HG03432 (cell line): Measurements from ENCODE around the gene KRTDAP.

ENCODE experiments used
- ATAC-seq: cut with Tn5 transposase; IDR thresholded peaks from one replicate; pipeline ENCODE4 v1.9.1; 2021; ENCODE audit warnings: mild to moderate bottlenecking, moderate library complexity; ENCODE audit not compliant: unreplicated experiment

KRTDAP gene

DNA sequence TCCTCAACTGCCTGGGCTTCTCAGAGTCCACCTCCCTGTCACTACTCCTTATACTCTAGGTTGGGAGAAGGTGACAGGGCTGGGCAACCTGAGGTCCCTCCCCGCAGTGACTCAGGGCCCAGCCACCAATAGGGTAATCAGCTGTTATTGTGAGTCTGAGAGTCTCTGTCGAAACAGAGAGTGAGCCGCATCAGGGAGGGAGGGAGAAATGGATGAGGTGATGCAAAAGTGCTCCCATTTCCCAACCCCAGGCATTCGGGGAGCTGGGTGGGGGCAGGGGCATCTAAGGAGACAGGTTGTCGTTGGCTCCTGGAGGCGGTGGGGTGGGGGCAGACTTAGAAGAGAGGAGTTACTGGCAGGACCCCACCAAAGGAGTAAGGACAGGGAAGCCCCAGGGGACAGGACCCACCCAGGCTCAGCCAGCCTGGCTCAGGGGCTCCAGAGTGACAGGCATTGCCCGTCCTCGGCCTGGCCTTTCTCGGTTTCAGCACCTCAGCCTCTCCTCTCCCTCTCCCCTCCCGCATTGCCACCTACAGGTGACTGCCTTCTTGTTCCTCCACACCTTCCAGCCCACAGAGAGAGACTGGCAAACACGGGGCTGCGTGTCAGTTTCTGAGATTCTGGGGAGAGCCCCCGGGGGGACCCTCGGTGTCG lies 23.5 kb upstream of the KRTDAP start, which contains the start of gene DMKN:
TSS of gene DMKN (minus strand) at position 22 of the 654 bp plus-strand sequence. CDS start 174 bp downstream, outside the sequence.
- no peak for ATAC-seq

GRCh38 chr19:35512831-35513627 lies 22.8 kb upstream of the KRTDAP start:
- ATAC-seq, result no peak

GRCh38 chr19:35511337-35511736 lies 21.1 kb upstream of the KRTDAP start:
- no peak for ATAC-seq

GRCh38 chr19:35510626-35510964 lies 20.3 kb upstream of the KRTDAP start:
- ATAC-seq, result no peak

DNA sequence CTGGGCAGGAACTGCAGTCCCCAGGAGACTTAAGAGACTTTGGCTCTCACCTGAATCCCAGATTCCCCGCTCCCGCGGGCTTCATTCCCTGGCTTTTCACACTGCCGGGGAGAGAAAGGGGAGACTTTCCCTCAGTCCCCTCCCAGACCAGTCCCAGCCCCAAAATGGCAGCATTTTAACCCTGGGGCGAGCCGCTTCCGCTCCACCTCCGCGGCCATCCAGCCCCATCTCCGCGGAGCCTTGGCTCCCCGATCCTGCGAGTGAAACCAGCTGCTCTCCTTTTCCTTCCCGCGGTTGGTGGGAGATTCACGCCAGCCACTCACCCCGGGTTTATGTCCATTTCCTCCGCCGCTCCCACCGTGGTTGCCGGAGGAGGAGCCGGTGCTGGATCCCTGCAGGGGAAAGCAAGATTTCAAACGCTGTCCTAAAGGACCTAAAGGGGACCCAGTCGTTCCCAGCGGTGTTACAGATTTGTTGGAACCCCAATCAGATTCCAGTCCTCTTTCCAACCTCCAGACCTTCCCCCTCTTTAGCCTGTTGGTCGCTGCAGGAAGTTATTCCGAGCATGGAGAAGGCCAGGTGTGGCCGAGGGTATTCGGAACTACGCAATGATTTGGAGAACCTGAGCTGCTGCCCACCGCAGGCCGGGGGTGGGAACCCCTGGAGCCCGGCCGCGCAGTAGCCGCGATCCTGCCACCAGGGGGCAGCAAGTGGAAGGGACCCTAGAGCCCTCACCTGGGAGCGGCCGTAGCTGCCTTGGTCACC lies 19.8 kb upstream of the KRTDAP start:
- peak; percentile 64 for ATAC-seq

- no peak for ATAC-seq
Measured at GRCh38 chr19:35509018-35509652, 18.9 kb upstream of the KRTDAP start.

DNA sequence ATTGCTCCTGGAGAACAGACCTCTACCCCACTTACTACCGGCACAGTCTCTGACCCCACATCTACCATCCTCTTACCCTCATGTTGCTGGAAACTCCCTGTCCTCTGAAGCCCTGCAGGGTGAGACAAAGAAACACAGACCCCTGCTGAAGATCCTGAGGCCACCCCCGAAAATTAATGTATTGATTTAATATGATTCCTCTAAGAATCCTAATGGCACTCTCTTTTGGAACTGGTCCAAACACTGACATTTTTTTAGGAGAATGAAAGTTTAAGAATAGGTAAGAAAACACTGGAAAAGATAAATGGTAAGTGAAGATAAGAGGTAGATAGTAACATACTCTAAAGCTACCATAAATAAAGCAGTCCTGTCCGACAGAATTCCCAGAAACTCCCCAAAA lies 17.9 kb upstream of the KRTDAP start:
- ATAC-seq, result no peak

DNA sequence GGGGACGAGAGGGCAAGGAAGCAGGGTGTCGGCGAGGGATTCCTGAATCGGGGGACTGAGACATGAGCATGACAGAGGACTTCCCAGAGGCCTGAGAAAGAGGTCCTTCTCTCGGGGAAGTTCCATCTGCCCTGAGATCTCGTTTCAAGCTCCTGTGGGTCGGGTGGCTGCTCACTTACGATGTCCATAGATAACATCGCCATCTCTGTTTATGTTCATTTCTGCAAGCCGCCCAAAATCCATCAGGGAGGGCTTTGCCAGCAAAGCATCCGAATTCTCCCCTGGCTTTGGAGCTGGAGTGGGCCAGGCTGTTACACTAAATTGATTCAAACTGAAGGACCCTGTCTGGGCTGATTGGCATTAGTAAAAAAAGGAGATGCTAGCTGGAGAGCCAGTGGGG lies 17.3 kb upstream of the KRTDAP start:
- ATAC-seq, result no peak

DNA sequence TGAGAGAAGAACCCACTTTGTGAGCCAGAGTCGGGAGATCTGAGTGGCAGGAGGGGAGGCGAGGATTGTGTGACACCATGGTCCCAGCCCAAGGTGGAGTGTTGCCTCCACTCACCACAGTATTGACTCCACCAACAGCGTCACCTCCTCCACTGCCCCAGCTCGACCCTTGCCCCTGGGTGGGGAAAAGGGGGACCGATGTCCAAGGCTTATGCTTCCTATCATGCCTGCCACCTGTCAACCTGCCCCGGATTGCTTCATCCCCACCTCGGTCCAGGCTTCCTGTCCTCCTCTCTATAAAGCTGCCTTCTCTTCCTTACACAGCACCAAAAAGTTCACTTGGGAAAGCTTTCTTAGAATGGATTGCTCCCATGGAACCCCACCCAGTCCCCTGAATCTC lies 15.7 kb upstream of the KRTDAP start:
- ATAC-seq, result no peak

DNA sequence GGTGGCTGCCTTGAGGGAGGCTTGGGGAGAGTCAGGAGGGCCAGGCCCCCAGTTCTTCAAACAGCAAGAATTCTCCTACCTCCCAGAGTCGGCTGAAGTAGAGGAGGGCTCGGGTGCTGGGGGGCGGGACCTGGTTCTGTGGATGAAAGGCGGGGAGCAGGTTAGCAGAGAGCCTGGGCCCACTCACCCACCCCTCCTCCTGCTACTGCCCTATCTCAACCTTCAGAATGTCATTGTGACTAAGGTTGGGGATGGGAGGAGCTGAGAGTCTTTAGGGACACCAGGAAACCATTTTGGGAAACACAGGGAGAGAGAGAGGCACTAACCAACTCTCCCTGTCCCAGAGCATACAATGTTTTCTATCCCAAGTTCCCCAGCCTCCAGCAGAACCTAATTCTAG lies 12.5 kb upstream of the KRTDAP start:
- no peak for ATAC-seq

DNA sequence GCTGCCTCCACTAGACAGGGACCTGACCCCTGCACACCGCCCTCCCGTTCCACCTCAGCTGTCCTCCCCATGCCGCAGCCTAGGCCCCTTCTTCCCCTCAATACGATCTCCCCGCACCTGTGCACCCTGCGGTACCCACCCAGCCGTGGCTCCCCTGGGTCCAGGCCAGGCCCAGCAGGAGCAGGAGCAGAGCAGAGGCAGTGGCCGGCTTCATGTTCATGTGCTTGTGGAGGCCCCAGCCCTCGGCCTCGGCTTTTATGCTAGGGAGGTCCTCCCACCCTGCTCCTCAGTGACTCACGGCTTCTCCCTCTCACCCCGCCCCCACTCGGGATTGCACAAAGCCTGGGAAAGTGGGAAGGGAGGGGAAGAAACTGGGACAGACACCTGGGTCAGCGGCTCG lies 11.4 kb upstream of the KRTDAP start:
- ATAC-seq, result no peak

GRCh38 chr19:35500611-35501010 lies 10.3 kb upstream of the KRTDAP start:
- no peak for ATAC-seq

DNA sequence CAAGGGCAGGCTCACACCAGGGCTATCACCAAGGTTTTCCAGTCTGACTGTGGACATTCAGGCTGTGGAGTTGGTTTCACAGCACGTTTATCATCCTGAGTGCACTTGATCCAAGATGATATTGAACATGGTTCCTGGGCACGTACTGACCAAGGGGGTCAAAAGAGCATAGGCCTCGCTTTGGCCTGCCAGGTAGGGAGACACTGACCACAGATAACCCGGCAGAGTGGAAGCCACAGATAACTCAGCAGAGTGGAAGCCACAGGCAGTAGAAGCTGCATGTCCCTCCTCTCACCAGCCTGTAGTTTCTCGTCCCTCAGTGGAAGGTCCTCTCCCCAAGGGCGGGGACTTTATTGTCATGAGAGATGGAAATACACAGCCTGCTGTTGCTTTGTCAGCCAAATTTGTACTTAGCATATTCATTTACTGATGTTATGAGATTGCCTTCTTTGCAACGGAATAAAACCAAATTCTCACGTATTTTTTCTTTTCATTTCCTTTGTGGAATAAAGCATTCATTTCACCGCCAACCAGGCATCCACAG lies 8.8 kb upstream of the KRTDAP start:
- no peak for ATAC-seq

- ATAC-seq, result no peak
Measured at GRCh38 chr19:35498220-35498619, 8.0 kb upstream of the KRTDAP start.

- ATAC-seq, result no peak
Measured at GRCh38 chr19:35497406-35497805, 7.1 kb upstream of the KRTDAP start.

DNA sequence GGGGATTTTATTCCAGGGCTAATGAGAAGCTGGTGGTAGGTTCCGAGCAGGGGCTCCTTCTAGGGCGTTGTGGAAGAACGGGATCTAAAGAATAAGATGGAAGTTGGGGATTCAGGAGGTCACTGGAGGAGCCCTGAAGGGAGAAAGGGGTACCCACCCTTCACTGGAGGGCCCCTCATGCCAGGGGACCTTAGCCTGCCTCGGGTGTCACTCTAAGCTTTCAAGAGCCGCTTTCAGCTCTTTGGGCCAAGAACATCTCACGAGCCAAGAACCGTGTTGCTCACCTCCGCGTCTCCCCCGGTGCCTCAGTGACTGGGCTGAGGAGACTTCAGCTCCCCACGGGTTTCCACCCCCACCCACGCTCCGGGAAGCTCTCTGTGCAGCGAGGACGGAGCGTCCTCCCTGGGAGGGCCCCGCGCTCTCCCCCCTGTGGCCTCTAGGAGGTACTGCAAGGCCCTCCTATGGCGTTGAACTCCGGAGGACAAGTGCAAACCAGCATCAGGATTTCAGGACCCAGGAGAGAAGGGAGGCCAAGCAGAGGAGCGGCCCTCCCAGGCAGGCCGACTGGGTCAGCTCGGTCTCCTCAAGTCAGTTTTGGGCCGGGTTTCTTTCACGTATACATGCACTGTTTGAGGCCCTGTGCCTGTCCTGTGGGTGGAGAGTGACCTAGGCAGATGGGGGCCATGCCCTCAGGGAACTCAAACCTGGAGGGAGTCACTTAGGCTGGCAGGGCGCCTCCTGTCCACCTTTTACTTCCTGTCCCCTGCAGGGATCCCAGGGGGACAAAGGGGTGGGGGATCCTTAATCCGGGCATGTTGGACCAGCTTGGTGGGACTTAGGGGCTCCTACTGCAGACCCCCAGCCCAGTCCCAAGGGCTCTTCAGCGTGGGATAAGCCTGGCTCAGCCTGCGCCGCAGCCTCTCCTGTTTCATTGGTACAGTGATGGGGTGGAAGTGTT lies 5.1 kb upstream of the KRTDAP start:
- no peak for ATAC-seq

DNA sequence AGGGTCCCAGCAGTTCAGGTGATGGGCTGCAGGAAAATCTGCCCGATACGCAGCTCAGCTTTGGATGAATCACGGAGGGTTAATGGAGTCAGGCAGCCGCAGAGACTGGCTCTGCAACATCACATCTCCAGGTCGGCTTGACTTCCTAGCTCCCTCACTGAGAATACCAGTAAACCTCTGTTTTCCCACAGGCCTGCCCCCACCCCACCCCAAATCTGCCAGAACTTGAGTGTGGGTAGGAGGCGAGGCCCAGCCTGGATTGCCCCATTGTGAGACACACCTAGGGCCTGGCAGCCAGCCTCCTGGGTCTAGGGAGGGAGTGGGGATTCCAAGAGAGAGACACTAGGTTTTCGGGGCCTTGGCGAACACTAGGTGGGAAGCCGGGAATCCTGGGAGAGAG lies 3.7 kb upstream of the KRTDAP start:
- no peak for ATAC-seq

DNA sequence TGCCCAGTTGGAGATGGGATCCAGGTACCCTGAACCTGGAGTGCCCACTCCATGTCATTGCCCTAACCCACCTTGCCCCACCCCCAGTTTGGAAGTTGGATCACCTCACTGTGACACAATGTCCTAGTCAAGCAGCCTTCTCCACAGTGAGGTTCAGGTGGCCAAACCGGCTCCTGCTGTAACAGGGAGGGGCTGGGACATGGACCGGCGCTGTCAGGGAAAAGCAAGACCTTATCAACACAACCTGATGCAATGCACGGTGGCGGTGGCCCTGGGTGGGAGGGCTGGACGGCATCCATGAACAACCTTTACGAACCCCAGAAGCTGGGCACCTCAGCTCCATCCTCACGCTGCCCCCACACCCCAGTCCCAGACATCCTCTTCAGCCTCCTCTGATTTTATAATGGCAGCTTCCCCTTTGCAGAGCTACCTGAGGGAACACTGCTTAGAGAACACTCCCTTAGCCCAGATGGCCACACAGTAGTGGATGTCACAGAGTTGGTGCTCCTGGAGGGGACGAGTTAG lies 1.6 kb upstream of the KRTDAP start:
- ATAC-seq, result no peak

DNA sequence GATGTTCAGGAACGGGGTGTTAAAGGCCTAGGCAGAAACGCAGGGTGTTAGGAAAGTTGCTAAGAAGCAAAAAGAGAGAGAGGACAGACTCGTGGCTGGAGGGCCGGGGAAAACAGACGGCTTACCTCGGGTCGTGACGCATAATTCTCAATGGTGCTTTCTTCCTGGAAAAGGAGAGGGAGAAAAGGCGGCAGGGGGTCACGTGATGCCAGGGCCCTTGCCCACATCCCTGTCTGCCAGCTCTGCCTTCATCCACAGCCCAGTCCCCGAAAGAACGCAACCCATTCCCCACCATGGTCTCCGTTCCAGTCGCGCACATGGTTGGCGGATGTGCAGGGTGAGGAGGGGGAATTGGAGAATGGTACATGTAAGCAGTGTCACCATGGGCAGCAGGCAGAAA lies 1.6 kb downstream of the KRTDAP start:
- ATAC-seq, result no peak
